HepG2 (cell line): Measurements from ENCODE around the gene TOR2A. TPM values are rescaled to one million over a fixed set of nuclear protein-coding genes. Genes with fewer than 3 reads are reported as not detected.
A peak's percentile ranks its signal among the peaks of the same experiment; 100 is the strongest.

Experiments used
- ESRRA ChIP-seq: sonication (generic); formaldehyde crosslinking; IDR thresholded peaks from 2 replicates; pipeline ENCODE4 v1.5.1; 2020; ENCODE audit warnings: mild to moderate bottlenecking, low read depth, missing genetic modification reagents
- MYNN ChIP-seq: sonication (generic); formaldehyde crosslinking; IDR thresholded peaks from 2 replicates; pipeline ENCODE4 v1.4.0; 2020; ENCODE audit warnings: mild to moderate bottlenecking, low read depth, missing genetic modification reagents
- NFKB2 ChIP-seq: sonication (generic); formaldehyde crosslinking; IDR thresholded peaks from 2 replicates; pipeline ENCODE4 v1.4.0; 2020; ENCODE audit warnings: missing genetic modification reagents, borderline replicate concordance
- PRMT3 ChIP-seq: sonication (generic); formaldehyde crosslinking; IDR thresholded peaks from 2 replicates; pipeline ENCODE4 v1.8.1; 2022; ENCODE audit warnings: low read depth, mild to moderate bottlenecking, moderate library complexity, missing genetic modification reagents, borderline replicate concordance
- SAP130 ChIP-seq: IDR thresholded peaks from 2 replicates; pipeline ENCODE4 v1.6.1; 2016; ENCODE audit warnings: low read depth
- SOX13 ChIP-seq, 3 experiments: fragments of 450-650 bp in 1 of 3; sonication (generic) in 1 of 3; formaldehyde crosslinking in 1 of 3; IDR thresholded peaks in 2 of 3; conservative IDR thresholded peaks in 1 of 3; 2 replicates each; pipeline versions ENCODE4 v1.5.0 to v1.6.1; 2016 to 2020; ENCODE audit warnings: antibody characterized with exemption in 1 of 3, mild to moderate bottlenecking in 1 of 3, missing compliant biosample characterization in 1 of 3, missing genetic modification reagents in 1 of 3, moderate library complexity in 1 of 3
- ZNF17 ChIP-seq: sonication (generic); formaldehyde crosslinking; IDR thresholded peaks from 2 replicates; pipeline ENCODE4 v1.5.0; 2020; ENCODE audit warnings: mild to moderate bottlenecking, missing genetic modification reagents
- ZNF768 ChIP-seq: sonication (generic); formaldehyde crosslinking; IDR thresholded peaks from 2 replicates; pipeline ENCODE4 v1.4.0; 2020; ENCODE audit warnings: missing genetic modification reagents
- polyA plus RNA-seq, 8 experiments: library from polyadenylated mRNA; depleted of rRNA in 3 of 8; stranded (reverse) in 7 of 8; unstranded in 1 of 8; fragments of >200 nt; fragmentation: Illumina TruSeq in 4 of 8; extraction: Trizol in 4 of 8; gene quantifications; 2 replicates each; pipeline versions ENCODE4 v1.2.1 to v1.2.3, GENCODE V29; 2011 to 2016; ENCODE audit warnings: low read depth in 4 of 8, missing spikeins in 1 of 8, mixed read lengths in 1 of 8; ENCODE audit not compliant: insufficient read depth in 1 of 8
- total RNA-seq, 5 experiments: library from RNA; depleted of rRNA; stranded (reverse); fragments of >200 nt; fragmentation: Illumina TruSeq; extraction: Trizol; gene quantifications; 2 replicates each; pipeline ENCODE4 v1.2.3, GENCODE V29; 2016; ENCODE audit warnings: low read depth in 1 of 5
- TF ChIP-seq, protein P1 (sequence below), 2 experiments: sonication (generic) in 1 of 2; formaldehyde crosslinking in 1 of 2; IDR thresholded peaks; 2 replicates each; pipeline versions ENCODE4 v1.4.0 to v1.6.1; 2016 to 2020; ENCODE audit warnings: borderline replicate concordance in 1 of 2, low read depth in 1 of 2, mild to moderate bottlenecking in 1 of 2, missing genetic modification reagents in 1 of 2
- TF ChIP-seq, protein P2 (sequence below): sonication (generic); formaldehyde crosslinking; IDR thresholded peaks from 2 replicates; pipeline ENCODE4 v1.8.0; 2022; ENCODE audit warnings: missing genetic modification reagents, low read depth, mild to moderate bottlenecking, borderline replicate concordance
- TF ChIP-seq, protein P3 (sequence below): sonication (generic); formaldehyde crosslinking; IDR thresholded peaks from 2 replicates; pipeline ENCODE4 v1.4.0; 2020; ENCODE audit warnings: missing genetic modification reagents
- TF ChIP-seq, protein P4 (sequence below): sonication (generic); formaldehyde crosslinking; IDR thresholded peaks from 2 replicates; pipeline ENCODE4 v1.4.0; 2020; ENCODE audit warnings: missing genetic modification reagents, borderline replicate concordance

The TOR2A gene
- total and polyA plus RNA-seq, 2 of the 13 experiments (the other 11 are each of a cell fraction or from before 2014, with no cell fraction given): 3.5 to 7.2 TPM

DNA sequence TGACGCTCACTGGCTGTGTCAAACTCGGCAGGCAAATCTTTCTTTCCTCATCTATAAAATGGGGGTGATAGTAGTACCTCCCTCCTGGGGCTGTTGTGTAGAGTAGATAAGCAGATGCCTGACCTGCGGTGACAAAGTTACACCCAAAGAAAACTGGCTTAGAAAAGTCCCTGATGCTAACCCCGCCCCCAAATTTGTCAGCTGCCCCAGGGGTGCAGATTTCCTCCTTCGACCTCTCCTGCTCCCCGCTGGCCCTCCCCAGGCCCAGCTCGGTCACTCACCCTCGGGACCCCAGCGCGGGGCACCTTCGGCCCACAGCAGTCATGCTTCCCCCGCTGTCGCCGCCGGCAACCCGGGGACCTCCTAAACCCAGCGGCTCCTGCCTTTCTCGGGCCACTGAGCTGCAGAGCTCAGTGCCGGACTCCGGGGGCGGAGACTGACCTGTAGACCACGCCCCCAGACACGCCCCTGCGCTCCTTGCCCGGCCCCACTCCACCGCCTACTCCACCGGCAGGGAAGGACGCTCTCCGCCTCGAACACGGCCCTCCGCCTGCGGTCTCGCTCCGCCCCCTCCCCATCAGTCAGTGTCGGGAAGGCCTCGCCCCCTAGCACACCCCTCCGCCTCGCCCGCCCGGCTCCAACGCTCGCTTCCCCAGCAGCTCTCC is 35.9 kb upstream of the TOR2A start (continued):
- TF ChIP-seq, protein P1, sequence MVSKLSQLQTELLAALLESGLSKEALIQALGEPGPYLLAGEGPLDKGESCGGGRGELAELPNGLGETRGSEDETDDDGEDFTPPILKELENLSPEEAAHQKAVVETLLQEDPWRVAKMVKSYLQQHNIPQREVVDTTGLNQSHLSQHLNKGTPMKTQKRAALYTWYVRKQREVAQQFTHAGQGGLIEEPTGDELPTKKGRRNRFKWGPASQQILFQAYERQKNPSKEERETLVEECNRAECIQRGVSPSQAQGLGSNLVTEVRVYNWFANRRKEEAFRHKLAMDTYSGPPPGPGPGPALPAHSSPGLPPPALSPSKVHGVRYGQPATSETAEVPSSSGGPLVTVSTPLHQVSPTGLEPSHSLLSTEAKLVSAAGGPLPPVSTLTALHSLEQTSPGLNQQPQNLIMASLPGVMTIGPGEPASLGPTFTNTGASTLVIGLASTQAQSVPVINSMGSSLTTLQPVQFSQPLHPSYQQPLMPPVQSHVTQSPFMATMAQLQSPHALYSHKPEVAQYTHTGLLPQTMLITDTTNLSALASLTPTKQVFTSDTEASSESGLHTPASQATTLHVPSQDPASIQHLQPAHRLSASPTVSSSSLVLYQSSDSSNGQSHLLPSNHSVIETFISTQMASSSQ (IDR thresholded peaks at IDR 0.05; ENCODE audit: low read depth): no peak
- TF ChIP-seq, protein P1 (CRISPR knock-in tag; IDR thresholded peaks at IDR 0.05; ENCODE audit: borderline replicate concordance): 0 out of 2 replicates have a peak, but pooled peaks have one; percentile 22
- peak; percentile 84 for TF ChIP-seq SAP130
- TF ChIP-seq SOX13 (IDR thresholded peaks at IDR 0.05): no peak
- TF ChIP-seq SOX13 (CRISPR knock-in tag; conservative IDR thresholded peaks at IDR 0.05 in 1 of 2, IDR thresholded peaks at IDR 0.05 in 1 of 2): 0 out of 4 replicates have a peak, but pooled peaks of 1 of the 2 experiments have one; percentile 22
- TF ChIP-seq NFKB2 (CRISPR knock-in tag): peak; percentile 44; the same call in 1 of the 2 replicates
- TF ChIP-seq, protein P2, sequence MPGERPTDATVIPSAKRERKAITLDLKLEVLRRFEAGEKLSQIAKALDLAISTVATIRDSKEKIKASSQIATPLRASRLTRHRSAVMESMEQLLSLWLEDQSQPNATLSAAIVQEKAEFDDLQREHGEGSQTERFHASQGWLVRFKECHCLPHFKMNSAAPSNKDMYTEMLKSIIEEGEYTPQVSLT (CRISPR knock-in tag): no peak
- TF ChIP-seq PRMT3 (CRISPR knock-in tag): no peak
- TF ChIP-seq MYNN (CRISPR knock-in tag): no peak
- no peak for TF ChIP-seq ZNF17 (CRISPR knock-in tag)
- TF ChIP-seq ESRRA (CRISPR knock-in tag): no peak
- TF ChIP-seq ZNF768: peak; percentile 37; the same call in 1 of the 2 replicates
- TF ChIP-seq, protein P3, sequence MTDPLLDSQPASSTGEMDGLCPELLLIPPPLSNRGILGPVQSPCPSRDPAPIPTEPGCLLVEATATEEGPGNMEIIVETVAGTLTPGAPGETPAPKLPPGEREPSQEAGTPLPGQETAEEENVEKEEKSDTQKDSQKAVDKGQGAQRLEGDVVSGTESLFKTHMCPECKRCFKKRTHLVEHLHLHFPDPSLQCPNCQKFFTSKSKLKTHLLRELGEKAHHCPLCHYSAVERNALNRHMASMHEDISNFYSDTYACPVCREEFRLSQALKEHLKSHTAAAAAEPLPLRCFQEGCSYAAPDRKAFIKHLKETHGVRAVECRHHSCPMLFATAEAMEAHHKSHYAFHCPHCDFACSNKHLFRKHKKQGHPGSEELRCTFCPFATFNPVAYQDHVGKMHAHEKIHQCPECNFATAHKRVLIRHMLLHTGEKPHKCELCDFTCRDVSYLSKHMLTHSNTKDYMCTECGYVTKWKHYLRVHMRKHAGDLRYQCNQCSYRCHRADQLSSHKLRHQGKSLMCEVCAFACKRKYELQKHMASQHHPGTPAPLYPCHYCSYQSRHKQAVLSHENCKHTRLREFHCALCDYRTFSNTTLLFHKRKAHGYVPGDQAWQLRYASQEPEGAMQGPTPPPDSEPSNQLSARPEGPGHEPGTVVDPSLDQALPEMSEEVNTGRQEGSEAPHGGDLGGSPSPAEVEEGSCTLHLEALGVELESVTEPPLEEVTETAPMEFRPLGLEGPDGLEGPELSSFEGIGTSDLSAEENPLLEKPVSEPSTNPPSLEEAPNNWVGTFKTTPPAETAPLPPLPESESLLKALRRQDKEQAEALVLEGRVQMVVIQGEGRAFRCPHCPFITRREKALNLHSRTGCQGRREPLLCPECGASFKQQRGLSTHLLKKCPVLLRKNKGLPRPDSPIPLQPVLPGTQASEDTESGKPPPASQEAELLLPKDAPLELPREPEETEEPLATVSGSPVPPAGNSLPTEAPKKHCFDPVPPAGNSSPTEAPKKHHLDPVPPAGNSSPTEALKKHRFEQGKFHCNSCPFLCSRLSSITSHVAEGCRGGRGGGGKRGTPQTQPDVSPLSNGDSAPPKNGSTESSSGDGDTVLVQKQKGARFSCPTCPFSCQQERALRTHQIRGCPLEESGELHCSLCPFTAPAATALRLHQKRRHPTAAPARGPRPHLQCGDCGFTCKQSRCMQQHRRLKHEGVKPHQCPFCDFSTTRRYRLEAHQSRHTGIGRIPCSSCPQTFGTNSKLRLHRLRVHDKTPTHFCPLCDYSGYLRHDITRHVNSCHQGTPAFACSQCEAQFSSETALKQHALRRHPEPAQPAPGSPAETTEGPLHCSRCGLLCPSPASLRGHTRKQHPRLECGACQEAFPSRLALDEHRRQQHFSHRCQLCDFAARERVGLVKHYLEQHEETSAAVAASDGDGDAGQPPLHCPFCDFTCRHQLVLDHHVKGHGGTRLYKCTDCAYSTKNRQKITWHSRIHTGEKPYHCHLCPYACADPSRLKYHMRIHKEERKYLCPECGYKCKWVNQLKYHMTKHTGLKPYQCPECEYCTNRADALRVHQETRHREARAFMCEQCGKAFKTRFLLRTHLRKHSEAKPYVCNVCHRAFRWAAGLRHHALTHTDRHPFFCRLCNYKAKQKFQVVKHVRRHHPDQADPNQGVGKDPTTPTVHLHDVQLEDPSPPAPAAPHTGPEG (CRISPR knock-in tag): no peak
- TF ChIP-seq, protein P4, sequence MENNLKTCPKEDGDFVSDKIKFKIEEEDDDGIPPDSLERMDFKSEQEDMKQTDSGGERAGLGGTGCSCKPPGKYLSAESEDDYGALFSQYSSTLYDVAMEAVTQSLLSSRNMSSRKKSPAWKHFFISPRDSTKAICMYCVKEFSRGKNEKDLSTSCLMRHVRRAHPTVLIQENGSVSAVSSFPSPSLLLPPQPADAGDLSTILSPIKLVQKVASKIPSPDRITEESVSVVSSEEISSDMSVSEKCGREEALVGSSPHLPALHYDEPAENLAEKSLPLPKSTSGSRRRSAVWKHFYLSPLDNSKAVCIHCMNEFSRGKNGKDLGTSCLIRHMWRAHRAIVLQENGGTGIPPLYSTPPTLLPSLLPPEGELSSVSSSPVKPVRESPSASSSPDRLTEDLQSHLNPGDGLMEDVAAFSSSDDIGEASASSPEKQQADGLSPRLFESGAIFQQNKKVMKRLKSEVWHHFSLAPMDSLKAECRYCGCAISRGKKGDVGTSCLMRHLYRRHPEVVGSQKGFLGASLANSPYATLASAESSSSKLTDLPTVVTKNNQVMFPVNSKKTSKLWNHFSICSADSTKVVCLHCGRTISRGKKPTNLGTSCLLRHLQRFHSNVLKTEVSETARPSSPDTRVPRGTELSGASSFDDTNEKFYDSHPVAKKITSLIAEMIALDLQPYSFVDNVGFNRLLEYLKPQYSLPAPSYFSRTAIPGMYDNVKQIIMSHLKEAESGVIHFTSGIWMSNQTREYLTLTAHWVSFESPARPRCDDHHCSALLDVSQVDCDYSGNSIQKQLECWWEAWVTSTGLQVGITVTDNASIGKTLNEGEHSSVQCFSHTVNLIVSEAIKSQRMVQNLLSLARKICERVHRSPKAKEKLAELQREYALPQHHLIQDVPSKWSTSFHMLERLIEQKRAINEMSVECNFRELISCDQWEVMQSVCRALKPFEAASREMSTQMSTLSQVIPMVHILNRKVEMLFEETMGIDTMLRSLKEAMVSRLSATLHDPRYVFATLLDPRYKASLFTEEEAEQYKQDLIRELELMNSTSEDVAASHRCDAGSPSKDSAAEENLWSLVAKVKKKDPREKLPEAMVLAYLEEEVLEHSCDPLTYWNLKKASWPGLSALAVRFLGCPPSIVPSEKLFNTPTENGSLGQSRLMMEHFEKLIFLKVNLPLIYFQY (CRISPR knock-in tag): no peak
